H1 (cell line): ENCODE results near the gene GABBR1. TPM values are rescaled to one million over a fixed set of nuclear protein-coding genes. Genes with fewer than 3 reads are reported as not detected.

Source experiments
- CTCF ChIA-PET: fragments of 300-600 bp; sonication (Branson Sonifier 250); formaldehyde crosslinking; loops from one replicate; lab custom pipeline; 2021; ENCODE audit not compliant: partially characterized antibody; lab: Charles Lee
- POLR2A ChIA-PET: fragments of 300-600 bp; sonication (Branson Sonifier 250); formaldehyde crosslinking; loops from one replicate; lab custom pipeline; 2021; ENCODE audit warnings: inconsistent platforms; ENCODE audit not compliant: partially characterized antibody; lab: Charles Lee
- DNase-seq, 2 experiments: peaks; one replicate each; pipeline versions ENCODE4 v3.0.0 to v3.0.0-alpha.2; 2010 to 2022; ENCODE audit warnings: low spot score in 2 of 2, low read depth in 1 of 2, mixed read lengths in 1 of 2
- FAIRE-seq: peaks from 2 replicates; lab custom pipeline; 2011; peaks lifted over from hg19 to GRCh38; lab: Jason Lieb, UNC
- H2AFZ ChIP-seq: 2 replicates; pipeline ENCODE4 v1.8.1; 2012; ENCODE audit warnings: low read length, inconsistent platforms
- H2AK5ac ChIP-seq: 2 replicates; pipeline ENCODE4 v1.6.1; 2013; ENCODE audit warnings: low read depth, low read length
- H2BK120ac ChIP-seq: replicated peaks from 2 replicates; pipeline ENCODE3; 2013; ENCODE audit warnings: low read depth, low read length, inconsistent platforms
- H2BK12ac ChIP-seq: 2 replicates; pipeline ENCODE4 v1.6.1; 2013; ENCODE audit warnings: low read depth, low read length
- H2BK15ac ChIP-seq: 2 replicates; pipeline ENCODE4 v1.6.1; 2013; ENCODE audit warnings: low read length
- H2BK20ac ChIP-seq: 2 replicates; pipeline ENCODE4 v1.6.1; 2013; ENCODE audit warnings: low read length
- H2BK5ac ChIP-seq: 2 replicates; pipeline ENCODE4 v1.6.1; 2013; ENCODE audit warnings: low read depth, low read length
- H3K14ac ChIP-seq: 2 replicates; pipeline ENCODE4 v1.6.1; 2013; ENCODE audit warnings: inconsistent platforms; ENCODE audit not compliant: insufficient read length
- H3K18ac ChIP-seq: 2 replicates; pipeline ENCODE4 v1.6.1; 2013; ENCODE audit warnings: low read length; ENCODE audit errors: extremely low read depth
- H3K23ac ChIP-seq: 2 replicates; pipeline ENCODE4 v1.6.1; 2013; ENCODE audit warnings: inconsistent platforms; ENCODE audit not compliant: insufficient read length
- H3K23me2 ChIP-seq: 2 replicates; pipeline ENCODE4 v1.6.1; 2013; ENCODE audit warnings: low read depth, low read length
- H3K27ac ChIP-seq: 2 replicates; pipeline ENCODE4 v1.6.1; 2011; ENCODE audit warnings: low read depth, low read length, inconsistent platforms
- H3K27me3 ChIP-seq, 4 experiments: replicated peaks in 1 of 4; 1 replicate in 1 of 4; 2 replicates in 3 of 4; pipeline versions ENCODE4 v1.6.1 to v1.8.1; 2011 to 2013; ENCODE audit warnings: low read length in 3 of 4, mild to moderate bottlenecking in 3 of 4, inconsistent platforms in 2 of 4, mixed read lengths in 2 of 4, moderate library complexity in 1 of 4; ENCODE audit not compliant: control insufficient read depth in 3 of 4, insufficient read depth in 3 of 4; ENCODE audit errors: extremely low read depth in 1 of 4
- H3K36me3 ChIP-seq, 4 experiments: 2 replicates each; pipeline versions ENCODE4 v1.6.1 to v1.8.1; 2011 to 2013; ENCODE audit warnings: mild to moderate bottlenecking in 4 of 4, low read length in 3 of 4, moderate library complexity in 2 of 4, control low read depth in 1 of 4, inconsistent platforms in 1 of 4; ENCODE audit not compliant: insufficient read depth in 4 of 4, control insufficient read depth in 2 of 4
- H3K4ac ChIP-seq: replicated peaks from 2 replicates; pipeline ENCODE3; 2013; ENCODE audit warnings: low read length, low read depth, mixed read lengths, inconsistent platforms; ENCODE audit not compliant: insufficient read length
- H3K4me1 ChIP-seq, 4 experiments: replicated peaks in 1 of 4; 1 replicate in 1 of 4; 2 replicates in 3 of 4; pipeline versions ENCODE4 v1.6.1 to v1.8.1; 2011 to 2013; ENCODE audit warnings: low read length in 3 of 4, inconsistent platforms in 2 of 4, mixed read lengths in 1 of 4; ENCODE audit not compliant: insufficient read depth in 4 of 4, control insufficient read depth in 3 of 4
- H3K4me2 ChIP-seq, 2 experiments: 2 replicates each; pipeline versions ENCODE4 v1.6.1 to v1.8.1; 2011 to 2013; ENCODE audit warnings: low read depth in 2 of 2, low read length in 2 of 2, control low read depth in 1 of 2, inconsistent platforms in 1 of 2, mild to moderate bottlenecking in 1 of 2; ENCODE audit not compliant: insufficient read depth in 1 of 2
- H3K4me3 ChIP-seq, 4 experiments: fragments of 200-600, 300-600 bp in 1 of 4; sonication (generic), shearing (Covaris generic), sonication (Bioruptor Twin) in 1 of 4; 2 replicates each; pipeline versions ENCODE4 v1.5.1 to v1.8.1; 2011 to 2016; ENCODE audit warnings: low read length in 4 of 4, low read depth in 3 of 4, control low read depth in 2 of 4, inconsistent platforms in 2 of 4, mild to moderate bottlenecking in 2 of 4, mixed read lengths in 1 of 4, moderate library complexity in 1 of 4; ENCODE audit not compliant: insufficient read depth in 2 of 4; ENCODE audit errors: extremely low read depth in 1 of 4
- H3K56ac ChIP-seq: replicated peaks from 2 replicates; pipeline ENCODE3; 2013; ENCODE audit warnings: low read depth, mild to moderate bottlenecking, mixed read lengths, low read length, inconsistent platforms; ENCODE audit not compliant: insufficient read length
- H3K79me1 ChIP-seq: 2 replicates; pipeline ENCODE4 v1.6.1; 2013; ENCODE audit warnings: low read depth, low read length, control low read depth
- H3K79me2 ChIP-seq, 2 experiments: 2 replicates each; pipeline versions ENCODE4 v1.6.1 to v1.8.1; 2012 to 2013; ENCODE audit warnings: low read length in 2 of 2, mild to moderate bottlenecking in 2 of 2, inconsistent platforms in 1 of 2; ENCODE audit not compliant: insufficient read depth in 2 of 2, control insufficient read depth in 1 of 2
- H3K9ac ChIP-seq, 4 experiments: replicated peaks in 1 of 4; 1 replicate in 1 of 4; 2 replicates in 3 of 4; pipeline versions ENCODE4 v1.6.1 to v1.8.1; 2011 to 2013; ENCODE audit warnings: low read depth in 3 of 4, low read length in 3 of 4, control low read depth in 2 of 4, mild to moderate bottlenecking in 2 of 4, moderate library complexity in 2 of 4, inconsistent platforms in 1 of 4; ENCODE audit errors: extremely low read depth in 1 of 4
- H3K9me3 ChIP-seq, 2 experiments: 2 replicates each; pipeline versions ENCODE4 v1.6.1 to v1.8.1; 2012 to 2013; ENCODE audit warnings: mild to moderate bottlenecking in 2 of 2, moderate library complexity in 2 of 2, control low read depth in 1 of 2, inconsistent platforms in 1 of 2, low read depth in 1 of 2, low read length in 1 of 2, mixed read lengths in 1 of 2; ENCODE audit not compliant: insufficient read depth in 2 of 2
- H4K20me1 ChIP-seq, 2 experiments: replicated peaks in 1 of 2; 2 replicates each; pipeline versions ENCODE3 to v1.8.1; 2011 to 2013; ENCODE audit warnings: inconsistent platforms in 2 of 2, low read length in 2 of 2, mild to moderate bottlenecking in 1 of 2; ENCODE audit not compliant: insufficient read depth in 2 of 2, control insufficient read depth in 1 of 2
- H4K5ac ChIP-seq: 2 replicates; pipeline ENCODE4 v1.6.1; 2013; ENCODE audit warnings: low read length, low read depth, mixed read lengths, inconsistent platforms; ENCODE audit not compliant: insufficient read length
- H4K8ac ChIP-seq: 2 replicates; pipeline ENCODE4 v1.8.0; 2013; ENCODE audit warnings: mild to moderate bottlenecking, moderate library complexity, low read length, inconsistent platforms; ENCODE audit not compliant: insufficient read depth; ENCODE audit errors: extremely low read depth
- H4K91ac ChIP-seq: replicated peaks from 2 replicates; pipeline ENCODE3; 2013; ENCODE audit warnings: low read length, mixed read lengths, inconsistent platforms; ENCODE audit not compliant: insufficient read length
- BACH1 ChIP-seq: IDR thresholded peaks from 2 replicates; pipeline ENCODE4 v1.6.1; 2012; ENCODE audit warnings: low read length, improper control_type of control experiment
- BRCA1 ChIP-seq: IDR thresholded peaks from 2 replicates; pipeline ENCODE4 v1.6.1; 2012; ENCODE audit warnings: low read depth, low read length, improper control_type of control experiment
- CBX8 ChIP-seq: fragments of 300-800, 300-1000 bp; sonication (generic); IDR thresholded peaks from 2 replicates; pipeline ENCODE4 v1.7.1; 2016; ENCODE audit warnings: low read depth, low read length, borderline replicate concordance
- CTCF ChIP-seq, 3 experiments: IDR thresholded peaks; 1 replicate in 2 of 3; 2 replicates in 1 of 3; pipeline versions ENCODE4 v1.5.1 to v1.6.1; 2011; ENCODE audit warnings: low read length in 3 of 3, mild to moderate bottlenecking in 3 of 3, inconsistent platforms in 2 of 3, low read depth in 1 of 3, moderate library complexity in 1 of 3; ENCODE audit not compliant: insufficient read depth in 1 of 3; ENCODE audit errors: control extremely low read depth in 1 of 3
- KDM1A ChIP-seq: fragments of 200-600, 300-600 bp; sonication (generic); IDR thresholded peaks from 2 replicates; pipeline ENCODE4 v1.7.1; 2016; ENCODE audit warnings: mild to moderate bottlenecking, low read length, borderline replicate concordance
- RNF2 ChIP-seq: fragments of 200-900, 300-1000 bp; sonication (generic); IDR thresholded peaks from 2 replicates; pipeline ENCODE4 v1.7.1; 2016; ENCODE audit warnings: borderline replicate concordance, low read depth, mild to moderate bottlenecking, antibody characterized with exemption, low read length; ENCODE audit not compliant: poor library complexity, severe bottlenecking; ENCODE audit errors: missing control alignments
- SP2 ChIP-seq: IDR thresholded peaks from 2 replicates; pipeline ENCODE4 v1.6.1; 2012; ENCODE audit warnings: mild to moderate bottlenecking, low read length, inconsistent platforms
- TCF12 ChIP-seq: IDR thresholded peaks from 2 replicates; pipeline ENCODE4 v1.6.1; 2011; ENCODE audit warnings: low read depth, mild to moderate bottlenecking, low read length
- WGBS, 2 experiments: shearing (Covaris generic) in 1 of 2; methylation state at CpG; one replicate each; pipeline versions ENCODE4 v1.1.6 to v1.1.7; 2013 to 2015; ENCODE audit warnings: low lambda C conversion rate in 2 of 2, mixed read lengths in 2 of 2, inconsistent platforms in 1 of 2, low coverage in 1 of 2, missing lambda C conversion rate in 1 of 2; ENCODE audit not compliant: insufficient replicate concordance in 2 of 2, insufficient coverage in 1 of 2, insufficient read length in 1 of 2; ENCODE audit errors: extremely low coverage in 1 of 2, missing lambda C conversion rate in 1 of 2; 5-methylcytosine and 5-hydroxymethylcytosine counted together
- polyA plus RNA-seq, 7 experiments: library from polyadenylated mRNA; depleted of rRNA in 3 of 7; stranded (reverse) in 5 of 7; unstranded in 2 of 7; fragments of >200 nt in 5 of 7; fragments of 200-250 nt in 2 of 7; gene quantifications; 1 replicate in 5 of 7; 2 replicates in 1 of 7; 4 replicates in 1 of 7; pipeline versions ENCODE4 v1.2.1 to v1.2.3, GENCODE V29; 2011 to 2013; ENCODE audit warnings: missing spikeins in 2 of 7, mixed read lengths in 2 of 7
- total RNA-seq: library from RNA; stranded (reverse); fragmentation: NEBNext Ultra II Directional; extraction: Animal tissue kit (Norgen Biotek cat#: 25700); gene quantifications from 2 replicates; pipeline ENCODE4 v1.2.1, GENCODE V29; 2021
- TF ChIP-seq, protein P1 (sequence below): IDR thresholded peaks from 2 replicates; pipeline ENCODE4 v1.6.1; 2011; ENCODE audit warnings: low read depth, mild to moderate bottlenecking, low read length; ENCODE audit not compliant: insufficient read depth

Gene GABBR1
- total and polyA plus RNA-seq, 2 of the 8 experiments (the other 6 are each of a cell fraction or from before 2014, with no cell fraction given): 75.9 to 78.3 TPM

DNA sequence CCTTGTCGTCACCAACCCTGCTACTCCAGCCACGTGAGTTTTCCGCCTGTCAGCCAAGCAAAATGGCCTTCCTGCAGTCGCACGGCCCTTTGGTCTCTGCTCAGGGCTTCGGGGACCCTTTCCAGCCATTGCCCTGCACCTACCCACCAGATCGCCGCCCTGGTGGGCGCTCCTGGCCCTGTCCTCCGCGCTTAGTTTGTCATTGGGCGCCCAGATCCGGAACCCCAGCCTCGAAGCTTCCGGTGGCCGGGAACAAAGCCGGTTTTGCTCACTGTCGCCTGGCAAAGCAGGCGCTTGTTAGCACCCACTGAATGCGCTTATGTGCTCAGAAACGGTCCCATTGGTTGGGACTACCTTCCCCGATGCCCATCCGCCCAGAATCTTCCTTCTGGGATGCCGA lies 47.4 kb upstream of the GABBR1 start:
- WGBS, 2 experiments: 92% methylated on average over 24 of the region's 24 CpGs; no CpG with 5 or more reads in 1 of the 2 experiments
- FAIRE-seq: no peak
- Histone ChIP-seq H2BK20ac (peak overlapping the region; percentile 80; the same call in 1 of the 2 replicates), H3K79me2 (no peaks in the 10 kb centered on the region), H3K79me1 (no peaks in the 10 kb centered on the region), H3K4me1 (peaks cover 0 to 8% (median 1%) of the 10 kb centered on the region in 4 experiments; a peak in 4 of 7 replicates), H3K36me3 (no peaks in the 10 kb centered on the region), H2BK12ac (0 out of 2 replicates have a peak overlapping the region, but pooled peaks have one; percentile 81), H3K56ac (no peak overlapping the region), H3K14ac (no peak overlapping the region), H3K23me2 (no peaks in the 10 kb centered on the region)
- TF ChIP-seq BACH1 (no peak), TCF12 (no peak), RNF2 (no peak), SP2 (no peak), BRCA1 (no peak), KDM1A (peak; percentile 83; the same call in 1 of the 2 replicates), CTCF (IDR thresholded peaks at IDR 0.05; ENCODE audit: control extremely low read depth in 1 of 3, insufficient read depth in 1 of 3, low read depth in 1 of 3, low read length in 3 of 3) (peak; percentile 28 to 38 (median 33); a peak in 3 of 4 replicates), CBX8 (no peak)
- TF ChIP-seq, protein P1, sequence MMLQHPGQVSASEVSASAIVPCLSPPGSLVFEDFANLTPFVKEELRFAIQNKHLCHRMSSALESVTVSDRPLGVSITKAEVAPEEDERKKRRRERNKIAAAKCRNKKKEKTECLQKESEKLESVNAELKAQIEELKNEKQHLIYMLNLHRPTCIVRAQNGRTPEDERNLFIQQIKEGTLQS: no peak
- TF ChIP-seq, all 59 proteins: peak for 2
- DNase-seq: peak in 1 of 2 experiments; percentile 55
- ChIA-PET POLR2A (interaction anchor here (0.7 kb wide), 1 partner anchor 31 kb away, joined by 3 read pairs; no protein-coding TSS in a partner anchor), CTCF (interaction anchor here (1.5 to 12.7 kb wide), 2 partner anchors 16 to 25 kb away, joined by 5 to 502 read pairs; partner anchors contain the start of gene MOG)
- Histone ChIP-seq H3K4ac (no peak overlapping the region), H2AK5ac (peak overlapping the region; percentile 86; the same call in 1 of the 2 replicates), H4K20me1 (no peaks in the 10 kb centered on the region), H3K9ac (no peak overlapping the region), H3K23ac (no peak overlapping the region), H2AFZ (0 out of 2 replicates have a peak overlapping the region, but pooled peaks have one; percentile 52), H2BK120ac (no peak overlapping the region), H3K9me3 (peaks cover 0 to 6% of the 10 kb centered on the region in 2 experiments; a peak in 2 of 4 replicates), H4K8ac (peak overlapping the region; percentile 83; the same call in 1 of the 2 replicates), H2BK5ac (peak overlapping the region; percentile 80; the same call in 1 of the 2 replicates), H3K27ac (no peak overlapping the region), H3K4me2 (no peak overlapping the region), H3K4me3 (no peak overlapping the region), H2BK15ac (no peak overlapping the region), H4K91ac (peak overlapping the region; percentile 44), H4K5ac (no peak overlapping the region), H3K18ac (0 out of 2 replicates have a peak overlapping the region, but pooled peaks have one; percentile 76), H3K27me3 (no peaks in the 10 kb centered on the region)
